SK-N-DZ (cell line): Measurements from ENCODE around the gene CDC42EP1.

ENCODE experiments used
- DNase-seq: peaks from one replicate; pipeline ENCODE4 v3.0.0-alpha.2; 2015; ENCODE audit warnings: low spot score

The CDC42EP1 gene

DNA sequence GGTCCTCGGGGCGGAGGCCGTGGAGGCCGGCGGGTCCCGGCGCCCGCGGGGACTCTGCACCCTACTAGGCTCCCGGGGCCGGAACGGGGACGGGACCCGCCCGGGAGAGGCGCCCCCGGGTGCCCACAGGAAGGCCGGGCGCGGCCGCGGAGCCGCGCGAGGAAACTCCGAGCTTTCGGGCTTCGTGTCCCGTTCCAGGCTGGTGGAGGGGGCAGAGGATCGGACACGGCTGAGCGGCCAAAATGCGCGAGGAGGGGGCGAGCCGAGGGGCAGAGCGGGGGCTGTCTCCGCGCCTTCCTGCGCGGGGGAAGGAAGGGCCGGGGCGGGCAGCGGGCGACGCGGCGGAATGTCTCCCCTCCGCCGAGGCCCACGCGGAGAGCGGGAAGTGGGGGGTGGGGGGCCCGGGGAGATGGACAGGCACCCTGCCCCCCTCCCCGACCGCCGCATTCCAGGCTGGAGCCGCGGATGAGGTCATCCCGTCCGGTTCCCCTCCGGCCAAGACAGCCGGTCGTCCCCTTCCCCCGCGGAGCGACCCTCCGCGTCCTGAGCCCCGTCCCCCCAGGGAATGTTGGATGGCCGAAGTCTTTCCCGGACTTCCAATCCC is 430 bp downstream of the CDC42EP1 start:
- DNase-seq = no peak

DNA sequence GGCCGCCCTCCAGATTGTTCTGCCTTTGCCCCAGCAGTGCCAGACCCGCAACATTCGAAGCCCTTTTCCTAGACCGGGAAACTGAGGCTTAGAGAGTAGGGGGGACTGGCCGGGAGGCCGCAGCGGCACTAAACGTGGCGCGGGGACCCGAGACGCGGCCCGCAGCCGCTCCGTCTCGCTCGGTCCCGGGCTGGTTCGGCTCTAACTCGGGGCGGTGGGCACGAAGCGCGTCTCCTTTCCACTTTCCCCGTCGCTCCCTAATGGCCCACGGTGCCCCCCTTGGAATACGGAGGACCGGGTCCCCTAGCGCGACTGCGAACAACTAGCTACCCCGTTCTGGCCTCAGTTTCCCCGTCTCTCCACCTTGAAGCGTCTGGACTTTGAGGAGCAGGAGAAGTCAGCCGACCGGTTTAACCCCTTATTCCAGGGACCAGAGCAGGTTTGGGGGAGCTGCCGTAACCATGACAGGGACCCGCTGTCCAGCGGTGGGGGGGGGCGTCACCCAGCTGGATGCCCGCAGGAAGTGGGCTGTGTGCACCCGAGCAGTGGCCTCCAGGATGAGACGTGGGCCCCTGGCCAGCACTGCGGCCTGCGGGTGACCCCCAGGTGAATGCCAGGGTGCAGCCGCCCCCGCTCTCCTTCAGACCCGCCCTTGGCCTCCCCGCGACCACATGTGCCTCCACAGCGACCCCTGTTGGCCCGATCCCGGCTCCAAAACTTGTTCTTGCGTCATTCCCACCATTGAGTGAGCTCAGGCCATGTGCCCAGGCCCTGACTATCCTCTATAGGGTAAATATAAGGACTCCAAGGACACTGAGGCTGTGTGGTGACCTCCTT is 1.1 kb downstream of the CDC42EP1 start:
- DNase-seq = peak; percentile 35

GRCh38 chr22:37562049-37562875 is 2.0 kb downstream of the CDC42EP1 start:
- DNase-seq = no peak

GRCh38 chr22:37563153-37564081 is 3.1 kb downstream of the CDC42EP1 start:
- DNase-seq = no peak

- no peak for DNase-seq
These were observed 3.9 kb downstream of the CDC42EP1 start for GRCh38 chr22:37564111-37564711.

- no peak for DNase-seq
These were observed 5.5 kb downstream of the CDC42EP1 start for GRCh38 chr22:37565830-37566229.

GRCh38 chr22:37566329-37566837 is 6.1 kb downstream of the CDC42EP1 start:
- DNase-seq = no peak

DNA sequence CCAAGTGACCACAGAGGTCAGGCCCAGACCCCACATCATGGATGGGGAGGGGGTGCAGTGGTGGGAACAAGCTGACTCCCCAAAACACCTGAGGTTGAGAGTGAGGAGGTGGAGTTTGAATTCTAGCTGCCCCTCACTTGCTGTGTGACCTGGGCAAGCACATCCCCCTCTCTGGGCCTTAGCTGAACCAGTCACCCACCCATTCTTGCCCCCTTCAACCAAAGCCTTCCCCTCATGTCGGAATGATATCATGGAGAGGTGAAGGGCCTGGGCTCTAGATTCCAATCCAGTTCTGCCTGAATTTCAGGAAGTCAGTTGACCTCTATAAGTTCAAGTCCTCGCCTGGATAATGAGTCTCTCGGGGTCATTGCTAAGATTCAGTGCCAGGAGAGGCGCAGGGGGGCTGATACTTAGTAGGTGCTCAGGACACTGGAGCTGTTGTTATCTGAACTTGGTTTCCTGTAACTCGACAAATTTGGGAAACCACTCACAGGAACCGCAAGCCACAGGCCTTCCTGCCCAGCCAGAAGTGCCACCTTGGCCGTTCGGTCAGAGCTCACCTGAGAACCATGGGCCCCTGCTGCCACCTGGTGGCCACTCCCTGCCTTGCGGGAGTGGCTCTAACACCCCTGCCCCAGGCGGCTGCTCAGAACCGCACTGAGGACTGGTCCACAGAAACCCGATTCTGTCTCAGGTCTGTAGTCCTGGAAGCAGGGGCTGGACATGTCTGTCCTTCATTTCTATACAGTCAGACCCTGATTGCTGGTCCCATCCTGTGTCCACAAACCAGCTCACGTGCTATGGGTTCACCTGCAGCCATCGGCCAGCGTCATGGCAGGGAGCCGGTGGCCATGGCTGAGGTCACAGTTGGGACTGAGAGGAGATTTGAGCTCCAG is 6.9 kb downstream of the CDC42EP1 start:
- DNase-seq = peak; percentile 59

GRCh38 chr22:37568012-37568411 is 7.7 kb downstream of the CDC42EP1 start:
- DNase-seq = no peak

GRCh38 chr22:37568448-37569008 is 8.2 kb downstream of the CDC42EP1 start:
- no peak for DNase-seq

- no peak for DNase-seq
These were observed 9.0 kb downstream of the CDC42EP1 start for GRCh38 chr22:37569009-37569920.

- DNase-seq = no peak
These were observed 9.8 kb downstream of the CDC42EP1 start for GRCh38 chr22:37569921-37570660.

DNA sequence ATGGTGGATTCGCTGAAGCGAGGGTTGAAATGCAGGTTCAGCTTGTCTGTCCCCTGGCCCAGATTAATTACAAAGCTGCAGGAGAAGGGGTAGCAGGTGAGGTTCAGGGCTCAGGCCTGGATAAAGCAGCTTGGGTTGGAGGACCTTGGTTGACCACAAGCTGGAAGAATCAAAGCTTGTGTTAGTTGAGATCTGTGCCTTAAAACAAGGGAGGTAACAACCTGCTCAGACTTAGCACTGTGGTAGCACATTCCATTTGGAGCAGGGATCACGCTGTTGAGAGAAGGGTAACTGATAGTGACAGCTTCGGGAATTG is 10.3 kb downstream of the CDC42EP1 start:
- no peak for DNase-seq

- no peak for DNase-seq
These were observed 11.1 kb downstream of the CDC42EP1 start for GRCh38 chr22:37571258-37571991.

GRCh38 chr22:37571992-37572373 is 11.7 kb downstream of the CDC42EP1 start:
- no peak for DNase-seq

DNA sequence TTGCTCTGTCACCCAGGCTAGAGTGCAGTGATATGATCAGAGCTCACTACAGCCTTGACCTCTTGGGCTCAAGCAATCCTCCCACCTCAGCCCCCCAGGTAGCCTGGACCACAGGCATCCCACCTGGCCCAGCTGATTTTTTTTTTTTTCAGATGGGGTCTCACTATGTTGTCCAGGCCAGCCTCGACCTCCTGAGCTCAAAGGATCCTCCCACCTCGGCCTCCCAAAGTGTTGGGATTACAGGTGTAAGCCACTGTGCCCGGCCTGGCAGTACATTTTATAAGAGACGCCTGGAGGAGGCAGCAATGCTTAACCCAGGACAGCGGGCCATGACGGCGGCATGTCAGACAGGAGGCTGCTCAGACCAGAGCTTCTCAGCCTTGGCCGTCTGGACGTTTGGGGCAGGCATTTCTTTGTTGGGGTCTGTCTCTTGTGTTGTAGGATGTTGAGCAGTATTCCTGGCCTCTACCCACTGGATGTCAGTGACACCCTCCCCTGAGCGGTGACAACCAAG is 15.3 kb downstream of the CDC42EP1 start:
- no peak for DNase-seq

GRCh38 chr22:37578002-37578401 is 17.7 kb downstream of the CDC42EP1 start:
- no peak for DNase-seq
